ENCODE results near the gene EXOC3L1.

- TF ChIP-seq CTCF (IDR thresholded peaks at IDR 0.05) (no peak), EZH2 (IDR thresholded peaks at IDR 0.05) (no peak)
Observed at GRCh38 chr16:67147437-67148140, 42.3 kb downstream of the EXOC3L1 start.

All from neural progenitor cell (in vitro differentiated cells).